HG02973 (cell line): Measurements from ENCODE around the gene NT5C3A.
A peak's percentile ranks its signal among the peaks of the same experiment; 100 is the strongest.
"Not testable (repeated sequence)": the region's sequence is repeated elsewhere in the genome, so short reads cannot be mapped to it uniquely, and the experiment has no call there.

Experiments used
- ATAC-seq: cut with Tn5 transposase; IDR thresholded peaks from one replicate; pipeline ENCODE4 v1.9.1; 2021; ENCODE audit warnings: moderate library complexity; ENCODE audit not compliant: unreplicated experiment

The NT5C3A gene

GRCh38 chr7:33062023-33062781 is at the start of gene NT5C3A:
Gene NT5C3A, minus strand, starts transcription at chr7:33062776. Its CDS starts 71 bp downstream, at chr7:33062705.
- ATAC-seq, result peak; percentile 37

- no peak for ATAC-seq
These were observed 49.0 kb upstream of the NT5C3A start for GRCh38 chr7:33111614-33112013.

- no peak for ATAC-seq
These were observed 47.2 kb upstream of the NT5C3A start for GRCh38 chr7:33109758-33110238.

- peak; percentile 90 for ATAC-seq
These were observed 46.6 kb upstream of the NT5C3A start, which contains the start of gene RP9 for GRCh38 chr7:33109005-33109757. Gene RP9, minus strand, starts transcription at chr7:33109404. Its CDS starts 32 bp downstream, at chr7:33109372.

GRCh38 chr7:33108554-33109004 is 46.0 kb upstream of the NT5C3A start:
- peak; percentile 11 for ATAC-seq

- ATAC-seq, result no peak
These were observed 44.8 kb upstream of the NT5C3A start for GRCh38 chr7:33107136-33108066.

- no peak for ATAC-seq
These were observed 39.3 kb upstream of the NT5C3A start for GRCh38 chr7:33101906-33102305.

- no peak for ATAC-seq
These were observed 38.2 kb upstream of the NT5C3A start for GRCh38 chr7:33100770-33101169.

- ATAC-seq, result no peak
These were observed 36.8 kb upstream of the NT5C3A start for GRCh38 chr7:33099154-33099940.

- not testable (repeated sequence) for ATAC-seq
These were observed 32.2 kb upstream of the NT5C3A start for GRCh38 chr7:33094745-33095275.

- no peak for ATAC-seq
These were observed 30.7 kb upstream of the NT5C3A start for GRCh38 chr7:33093266-33093665.

- no peak for ATAC-seq
These were observed 29.1 kb upstream of the NT5C3A start for GRCh38 chr7:33091641-33092191.

- ATAC-seq, result no peak
These were observed 28.5 kb upstream of the NT5C3A start for GRCh38 chr7:33091111-33091531.

- ATAC-seq, result no peak
These were observed 26.6 kb upstream of the NT5C3A start for GRCh38 chr7:33089142-33089541.

GRCh38 chr7:33087858-33088257 is 25.3 kb upstream of the NT5C3A start:
- no peak for ATAC-seq

- ATAC-seq, result no peak
These were observed 24.8 kb upstream of the NT5C3A start for GRCh38 chr7:33087356-33087755.

GRCh38 chr7:33079763-33080690 is 17.5 kb upstream of the NT5C3A start:
- no peak for ATAC-seq

- ATAC-seq, result no peak
These were observed 16.5 kb upstream of the NT5C3A start for GRCh38 chr7:33079096-33079495.
